ENCODE data around the gene GMPR2.

GMPR2 gene

DNA sequence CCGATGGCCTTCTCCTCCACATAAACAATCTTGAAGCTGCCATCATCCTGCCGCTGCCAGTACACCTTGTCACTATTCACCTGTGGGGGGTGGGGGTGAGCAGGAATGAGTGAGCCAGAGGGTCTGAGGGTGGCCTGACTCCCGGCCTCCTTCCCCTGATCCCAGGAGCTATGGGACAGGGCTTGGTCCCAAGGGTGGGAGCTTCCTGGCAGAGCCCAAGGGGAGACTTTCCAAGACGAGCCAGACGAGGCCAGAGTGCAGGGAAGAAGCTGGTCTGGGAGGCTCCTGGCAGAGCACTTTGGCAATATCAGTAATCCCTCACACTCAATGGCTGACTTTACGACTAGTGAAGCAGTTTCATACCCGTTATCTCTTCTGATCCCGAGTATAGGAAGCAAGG, 22.7 kb downstream of the GMPR2 start:
- DNase-seq, result no peak

DNA sequence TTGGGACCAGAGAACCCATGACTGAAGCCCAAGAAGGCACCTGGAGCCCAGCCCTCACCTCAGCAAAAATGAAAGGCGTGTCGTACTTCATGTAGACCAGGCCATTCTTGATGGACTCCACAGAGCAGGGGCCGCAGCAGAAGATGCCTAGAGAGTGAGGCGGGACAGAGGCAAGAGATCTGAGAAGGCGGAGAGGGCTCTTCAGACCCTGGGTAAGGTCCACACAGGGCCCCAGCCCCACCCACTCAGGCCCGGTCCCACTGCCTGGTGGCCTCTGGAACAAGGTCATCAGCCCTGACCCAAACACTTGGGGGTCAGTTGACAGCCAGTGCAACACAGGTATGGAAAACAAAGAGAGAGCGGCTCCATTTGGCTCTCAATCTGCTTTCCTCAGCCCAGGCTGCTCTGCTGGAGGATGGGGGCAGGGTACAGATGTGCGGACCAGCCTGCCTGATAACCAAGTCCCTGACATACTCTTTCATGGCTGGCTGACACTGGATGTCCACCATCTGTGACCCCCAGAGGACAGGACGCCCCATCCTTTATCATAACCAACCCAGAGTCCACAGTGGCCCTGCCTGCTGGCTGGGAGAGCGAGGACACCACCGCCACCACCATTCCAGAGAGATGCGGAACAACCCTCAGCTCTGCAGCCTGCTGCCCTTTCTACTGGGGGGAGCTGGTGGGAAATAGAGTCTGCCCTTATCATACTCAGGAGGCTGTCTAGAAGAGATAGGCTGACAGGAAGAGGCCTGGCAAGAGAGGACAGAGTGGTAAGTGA, 23.4 kb downstream of the GMPR2 start:
- no peak for DNase-seq

DNA sequence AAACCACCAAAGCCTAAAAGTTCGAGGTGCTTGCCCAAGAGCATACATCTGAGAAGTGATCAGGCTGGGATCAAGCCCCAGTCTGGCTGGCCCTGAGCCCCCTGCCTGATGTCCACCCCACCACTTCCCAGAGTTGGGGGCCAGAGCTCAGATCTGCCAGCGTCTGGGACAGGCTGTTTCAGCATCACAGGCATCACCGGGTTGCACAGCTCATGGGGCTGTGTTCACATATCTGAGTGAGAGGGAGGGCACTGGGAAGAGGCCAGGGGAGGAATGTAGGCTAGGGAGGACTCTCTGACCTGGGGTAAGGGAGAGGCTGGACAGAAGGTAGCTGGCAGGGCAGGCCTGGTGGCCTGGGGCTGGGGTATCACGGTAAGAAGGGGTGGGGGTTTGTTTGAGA, 24.2 kb downstream of the GMPR2 start:
- no peak for DNase-seq

DNA sequence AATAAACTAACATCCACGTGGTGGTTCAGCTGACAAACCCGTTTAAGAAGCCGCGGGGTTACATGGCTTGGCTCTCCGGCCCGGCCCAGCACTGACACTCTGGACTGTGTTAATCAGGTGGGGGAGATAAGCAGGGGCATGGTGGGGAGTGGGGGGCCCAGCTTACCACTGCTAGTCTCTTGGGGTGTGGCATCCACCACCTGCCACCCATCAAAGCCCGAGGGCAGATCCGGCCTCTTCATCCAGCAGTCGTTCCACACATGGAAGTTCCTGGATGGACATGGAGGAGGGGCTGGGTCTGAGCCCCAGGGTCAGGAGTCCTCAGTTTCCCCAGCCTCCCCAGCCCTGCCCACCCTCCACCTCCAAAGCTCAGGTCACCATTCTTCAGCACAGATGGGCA, 25.4 kb downstream of the GMPR2 start:
- DNase-seq, result no peak

DNA sequence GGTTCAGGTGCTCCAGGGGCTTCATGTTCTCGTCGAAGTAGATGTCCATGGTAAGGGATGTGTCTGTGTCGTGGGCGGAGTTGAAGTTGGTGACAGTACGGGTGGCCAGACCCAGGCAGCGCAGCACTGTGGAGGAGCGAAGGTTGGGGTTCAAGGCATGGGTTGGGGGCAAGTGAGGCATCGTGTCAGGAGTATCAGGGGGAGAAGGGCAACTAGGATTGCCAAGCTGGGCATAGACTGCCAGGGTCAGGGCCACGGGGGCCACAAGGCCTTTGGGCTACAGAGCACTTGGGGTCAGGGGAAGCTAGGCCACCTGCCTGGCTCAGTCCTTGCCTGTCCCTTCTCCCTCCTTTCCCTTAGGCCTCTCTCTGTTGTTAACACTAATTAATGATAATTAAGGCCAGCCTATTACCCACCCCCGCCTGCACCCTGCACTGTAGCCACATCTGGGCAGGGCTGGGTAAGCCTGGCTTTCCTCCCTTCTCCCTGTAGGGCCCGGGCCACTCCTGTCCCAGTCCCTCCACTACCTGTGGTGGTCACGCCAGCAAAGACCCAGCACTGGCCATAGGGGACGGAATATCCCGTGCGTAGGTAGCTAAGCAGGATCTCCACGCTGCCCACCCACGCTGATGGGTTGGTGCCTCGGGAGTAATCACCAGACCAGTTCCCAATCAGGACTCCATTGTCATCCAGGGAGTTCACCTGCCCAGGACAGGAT, 26.0 kb downstream of the GMPR2 start:
- DNase-seq, result no peak

DNA sequence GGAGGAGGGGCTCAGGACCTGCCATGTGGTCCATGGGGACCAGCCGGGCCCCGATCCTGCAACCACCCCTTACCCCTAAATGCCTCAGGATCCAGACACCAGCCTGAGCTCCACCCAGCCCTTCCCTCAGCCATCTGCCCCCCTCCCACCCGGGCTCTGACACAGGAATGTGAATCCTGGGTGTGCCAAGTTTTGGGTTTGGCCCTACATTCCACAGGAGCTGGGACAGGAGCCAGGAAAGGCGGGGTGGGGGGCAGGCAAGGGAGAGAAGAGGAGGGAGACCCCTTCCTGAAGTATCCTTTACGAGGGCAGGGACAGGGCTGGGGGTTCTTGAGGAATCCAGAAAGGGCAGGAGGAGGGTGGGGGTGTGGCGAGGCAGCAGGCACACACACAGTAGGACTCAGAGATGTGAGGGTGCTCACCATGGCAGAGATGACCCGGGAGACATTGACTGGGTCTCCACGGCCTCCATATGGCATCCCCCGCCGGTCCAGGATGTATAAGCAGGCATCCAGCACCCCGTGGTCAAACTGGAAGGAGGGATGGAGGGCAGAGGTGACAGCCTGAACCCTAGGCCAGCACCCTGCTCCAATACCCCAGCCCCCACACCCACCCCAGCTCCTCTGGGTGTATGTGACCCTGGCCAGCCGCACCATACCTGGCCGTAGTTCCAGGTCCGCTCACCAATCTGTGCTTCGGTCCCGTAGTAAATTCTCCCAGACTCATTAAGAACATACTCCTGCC, 26.7 kb downstream of the GMPR2 start:
- no peak for DNase-seq

DNA sequence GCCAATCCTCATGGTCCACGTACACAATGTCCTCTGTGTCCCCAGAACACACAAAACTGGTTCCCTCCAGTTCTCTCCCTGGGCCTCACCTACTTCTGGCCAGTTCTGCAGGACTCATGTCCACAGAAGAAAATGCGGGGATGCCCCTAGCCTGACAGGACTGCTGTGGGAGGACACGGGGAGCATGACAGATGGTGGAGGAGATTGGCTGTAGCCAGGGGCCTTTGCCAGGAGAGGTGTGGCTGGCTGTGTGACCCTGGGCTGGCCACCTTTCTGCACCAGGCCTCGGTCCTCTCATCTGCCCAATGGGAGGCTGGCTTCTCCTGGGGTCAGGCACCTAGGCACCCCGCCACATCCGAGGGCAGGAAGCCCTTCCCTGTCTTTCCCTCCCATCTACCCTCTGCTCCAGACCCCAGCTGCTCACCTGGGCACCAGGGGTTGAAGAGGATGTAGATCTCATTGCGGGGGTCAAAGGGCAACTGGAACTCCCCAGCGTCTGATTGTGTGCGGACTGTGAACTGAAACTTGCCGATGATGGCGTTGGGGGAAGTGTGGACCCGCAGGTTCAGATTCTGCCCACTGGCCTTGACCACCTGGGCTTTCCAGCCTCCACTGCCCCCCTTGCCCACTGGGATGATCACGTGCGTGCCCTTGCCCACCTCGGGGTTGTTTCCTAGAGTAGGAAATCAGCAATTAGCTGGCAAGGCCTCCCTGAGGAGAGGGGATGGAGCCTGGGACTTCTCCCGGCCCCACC, 27.5 kb downstream of the GMPR2 start:
- no peak for DNase-seq

DNA sequence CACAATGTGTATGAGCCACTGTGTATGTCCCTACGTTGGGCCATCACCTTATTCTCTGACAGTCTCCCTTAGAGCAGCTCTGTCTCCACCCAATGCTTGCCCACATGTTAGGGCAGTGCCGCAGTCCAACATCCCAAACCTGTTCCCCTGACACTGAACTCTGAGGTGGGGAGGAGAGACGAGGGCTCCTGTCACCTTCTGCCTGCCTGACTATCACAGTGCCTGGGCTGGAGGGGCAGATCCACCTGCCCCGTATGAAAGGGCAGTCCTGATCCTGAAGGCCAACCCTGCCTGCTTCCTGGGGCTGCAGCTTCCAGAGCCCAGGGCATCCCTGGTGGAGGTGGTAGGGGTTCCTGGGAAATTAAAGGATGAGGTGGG, 28.0 kb downstream of the GMPR2 start:
- no peak for DNase-seq

DNA sequence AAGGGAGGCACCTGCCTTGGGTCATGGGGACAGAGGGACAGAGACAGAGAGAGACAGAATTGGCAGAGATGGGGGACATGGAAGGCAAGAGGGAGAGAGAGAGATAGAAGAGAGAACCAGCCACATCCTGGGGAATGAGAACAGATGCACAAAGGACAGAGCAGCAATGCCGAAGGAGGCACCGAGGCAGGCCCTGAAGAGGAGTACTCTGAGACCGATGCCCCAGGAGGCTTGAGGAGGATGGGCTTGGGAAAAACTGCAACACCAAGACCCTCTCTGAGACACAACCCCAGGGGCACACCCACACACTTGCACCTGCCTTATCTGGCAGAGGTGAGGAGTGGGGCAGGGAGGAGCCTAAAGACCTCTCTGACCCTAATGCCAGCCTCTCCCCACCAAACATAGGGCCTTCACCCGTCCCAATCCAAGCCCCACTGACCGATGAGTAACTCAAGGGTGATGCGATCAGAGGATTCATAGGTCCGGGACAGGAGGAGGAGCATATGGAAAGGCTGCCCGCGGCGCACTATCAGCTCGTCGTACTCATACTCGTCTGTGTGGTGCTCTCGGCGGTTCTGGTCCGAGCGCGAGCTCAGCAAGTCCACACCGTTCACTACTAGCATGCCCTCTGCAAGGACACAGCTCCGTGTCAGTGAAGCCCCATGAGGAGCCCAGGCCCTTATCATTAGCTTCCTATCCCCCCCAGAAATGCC, 28.7 kb downstream of the GMPR2 start:
- DNase-seq, result no peak

DNA sequence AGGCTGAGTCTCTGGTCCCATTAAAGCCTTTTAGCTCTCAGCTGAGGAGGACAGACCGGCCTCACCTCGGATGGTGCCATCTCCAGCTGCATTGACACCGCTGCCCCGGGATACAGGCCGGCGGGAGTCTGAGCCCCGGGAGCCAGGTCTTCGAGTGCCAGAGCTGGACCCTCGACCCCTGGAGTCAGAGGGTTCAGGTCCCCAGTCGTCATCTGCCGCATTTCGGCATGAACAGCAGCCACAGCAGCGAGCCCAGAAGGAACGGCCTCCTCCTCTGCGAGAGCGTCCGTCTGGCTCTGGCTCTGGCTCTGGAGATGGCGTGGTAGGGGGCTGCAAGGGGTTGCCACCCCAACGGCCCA, 29.2 kb downstream of the GMPR2 start:
- no peak for DNase-seq

DNA sequence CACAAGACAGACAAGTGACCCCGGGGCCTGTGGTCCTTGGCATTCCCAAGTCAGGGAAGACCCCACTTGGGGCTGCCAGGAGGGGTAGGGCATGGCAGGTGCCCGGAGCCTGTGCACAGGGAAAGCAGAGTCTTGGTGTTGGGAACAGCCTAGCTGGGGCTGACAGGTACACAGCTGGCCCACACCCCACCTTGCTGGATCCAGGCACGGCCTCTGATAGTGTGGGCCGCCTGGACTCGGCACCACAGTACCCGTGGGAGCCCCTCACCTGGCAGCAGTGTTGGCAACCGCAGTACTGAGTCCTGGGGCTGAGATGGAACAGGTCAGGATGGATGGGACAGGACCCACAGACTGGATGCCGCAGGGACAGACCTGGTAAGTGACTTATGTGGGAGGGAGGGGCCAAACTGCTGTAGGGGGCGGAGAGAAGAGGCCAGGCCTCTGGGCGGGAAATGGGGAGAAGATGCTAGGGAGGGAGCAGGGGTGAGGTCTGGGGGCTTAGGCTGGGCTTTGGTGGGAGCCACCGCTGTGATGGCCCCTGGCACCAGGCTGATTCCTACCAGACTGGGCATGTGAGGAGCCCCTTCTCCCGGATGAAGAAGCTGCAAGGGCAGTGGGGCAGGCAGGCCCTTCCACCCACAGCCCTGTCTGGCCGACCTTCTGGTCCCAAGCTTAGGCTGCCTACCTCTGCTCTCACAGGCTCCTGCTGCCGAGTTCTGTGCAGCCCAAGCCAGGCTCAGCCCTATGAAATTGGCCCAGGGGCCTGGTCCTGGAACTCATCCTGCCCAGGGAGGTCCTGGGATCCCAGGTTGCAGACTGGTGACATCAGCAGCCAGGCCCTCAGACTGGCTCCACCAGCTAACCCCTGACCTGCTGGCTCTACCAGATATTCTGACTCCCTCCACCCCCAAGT, 30.3 kb downstream of the GMPR2 start, which contains the start of gene TGM1:
TSS of gene TGM1 (minus strand) at position 357 of the 913 bp plus-strand sequence. CDS start 825 bp downstream, outside the sequence.
- DNase-seq, result no peak

DNA sequence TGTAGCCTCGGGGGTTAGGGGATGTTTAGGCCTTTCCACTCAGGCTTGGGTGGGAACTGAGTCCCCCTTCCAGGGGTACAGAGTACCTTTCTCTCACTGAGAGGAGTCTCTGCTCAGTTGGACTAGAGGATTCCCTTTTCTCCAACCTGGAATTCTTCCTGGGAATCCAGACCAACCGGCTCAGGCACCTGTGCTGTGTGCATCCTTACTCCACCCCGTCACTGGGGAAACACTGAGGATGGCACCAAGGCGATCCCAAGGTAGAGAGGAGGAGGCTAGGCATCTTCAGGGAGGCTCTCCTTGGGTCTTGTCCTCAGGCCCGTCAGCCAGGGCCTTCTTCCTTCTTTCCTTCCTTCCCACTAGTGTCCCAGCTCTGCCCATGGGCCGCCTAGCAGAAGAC, 31.1 kb downstream of the GMPR2 start:
- DNase-seq, result no peak

DNA sequence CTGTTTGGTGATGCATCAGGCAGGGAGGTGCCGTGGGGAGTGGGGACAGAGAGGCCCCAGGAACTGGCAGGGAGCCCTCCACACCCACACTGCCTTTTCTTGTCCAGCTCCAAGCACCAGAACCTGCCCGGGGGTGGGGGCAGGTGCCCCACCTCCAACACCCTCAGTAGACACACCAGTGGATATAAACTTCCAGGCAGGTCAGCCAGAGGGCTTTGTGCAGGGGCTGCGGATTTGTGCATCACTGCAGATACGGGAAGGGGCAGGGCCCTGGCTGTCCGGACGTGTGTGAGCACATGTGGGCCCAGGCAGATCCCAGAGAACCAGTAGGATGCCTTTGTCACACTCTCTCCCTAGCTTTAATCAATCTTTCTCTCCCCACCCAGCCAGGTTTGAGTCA, 31.6 kb downstream of the GMPR2 start:
- no peak for DNase-seq

DNA sequence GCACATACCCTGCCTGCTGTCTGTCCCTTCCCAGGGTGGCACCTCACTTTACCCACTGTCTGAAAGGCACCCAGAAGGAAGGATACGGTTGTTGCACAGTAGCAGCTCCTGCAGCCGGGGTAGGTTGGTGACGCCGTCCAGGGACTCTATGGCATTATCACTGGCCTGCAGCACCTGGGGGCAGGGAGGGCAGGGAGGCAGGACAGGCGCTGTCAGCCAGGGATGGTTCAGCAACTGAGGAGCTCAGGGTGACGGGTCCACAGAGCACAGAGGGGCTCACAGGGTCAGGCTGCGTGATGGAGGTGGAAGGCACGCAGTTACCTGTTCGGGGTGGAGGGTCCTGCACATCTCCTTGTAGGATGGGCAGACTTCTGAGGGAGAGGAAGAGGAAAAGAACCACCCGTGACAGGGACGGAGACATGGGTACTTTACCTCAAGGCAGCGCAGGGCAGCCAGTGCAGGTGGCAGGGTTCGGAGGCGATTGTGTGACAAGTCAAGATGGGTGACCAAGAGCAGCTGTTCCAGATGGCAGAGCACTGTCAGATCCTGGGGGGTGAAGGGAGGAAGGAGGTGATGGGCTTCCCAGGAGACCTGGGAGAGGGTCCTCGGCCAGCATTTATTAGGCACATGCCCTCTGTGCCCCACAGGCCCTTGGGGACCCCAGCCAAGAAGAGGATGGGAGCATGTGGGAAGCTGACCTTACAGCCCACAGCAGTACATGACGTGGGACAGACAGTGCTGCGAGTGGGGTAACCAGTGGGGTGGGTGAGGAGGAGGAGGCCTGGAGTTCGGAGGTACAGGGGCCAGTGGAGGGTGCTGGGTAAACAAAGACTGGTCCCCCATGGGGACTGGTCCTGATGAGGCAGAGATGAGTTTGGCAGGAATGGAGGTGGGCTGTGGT, 33.9 kb downstream of the GMPR2 start:
- DNase-seq, result no peak

DNA sequence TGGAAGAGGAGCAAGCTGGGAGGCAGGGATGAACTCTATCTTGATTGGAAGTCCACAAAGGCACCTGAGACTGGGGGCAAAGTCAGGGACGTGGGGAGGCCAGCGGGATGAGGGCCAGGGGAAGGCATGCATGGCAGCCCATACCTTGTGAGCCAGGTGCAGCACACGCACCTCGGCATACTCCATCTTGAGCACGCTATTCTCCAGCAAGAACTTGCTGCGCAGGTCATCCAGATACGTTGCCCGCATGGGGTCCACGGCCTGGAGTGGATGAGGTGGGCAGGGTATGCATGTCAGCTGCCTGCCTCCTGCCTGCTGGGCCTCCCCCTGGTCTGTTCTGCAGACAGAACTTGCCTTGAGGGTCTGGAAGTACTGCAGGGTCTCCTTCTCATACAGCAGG, 34.8 kb downstream of the GMPR2 start:
- DNase-seq, result no peak

DNA sequence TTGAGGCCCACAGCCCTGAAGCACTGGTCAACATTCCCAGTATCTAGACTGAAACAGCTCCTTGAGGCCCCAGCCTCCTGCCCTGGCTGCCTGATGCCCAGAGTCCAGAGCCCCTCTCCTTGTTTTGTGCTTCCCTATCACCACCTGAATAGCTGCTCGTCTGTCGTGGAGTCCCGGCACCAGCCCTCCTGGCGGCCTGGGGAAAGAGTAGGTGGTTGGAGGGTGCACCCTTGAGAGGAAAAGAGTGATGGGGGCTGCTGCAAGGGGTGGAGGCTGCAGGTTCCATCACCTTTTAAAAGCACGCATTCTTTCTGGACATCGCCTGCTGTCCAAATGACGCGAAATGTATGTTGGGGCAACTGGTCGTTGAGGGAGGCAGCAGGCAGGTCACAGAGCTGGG, 35.5 kb downstream of the GMPR2 start:
- no peak for DNase-seq

DNA sequence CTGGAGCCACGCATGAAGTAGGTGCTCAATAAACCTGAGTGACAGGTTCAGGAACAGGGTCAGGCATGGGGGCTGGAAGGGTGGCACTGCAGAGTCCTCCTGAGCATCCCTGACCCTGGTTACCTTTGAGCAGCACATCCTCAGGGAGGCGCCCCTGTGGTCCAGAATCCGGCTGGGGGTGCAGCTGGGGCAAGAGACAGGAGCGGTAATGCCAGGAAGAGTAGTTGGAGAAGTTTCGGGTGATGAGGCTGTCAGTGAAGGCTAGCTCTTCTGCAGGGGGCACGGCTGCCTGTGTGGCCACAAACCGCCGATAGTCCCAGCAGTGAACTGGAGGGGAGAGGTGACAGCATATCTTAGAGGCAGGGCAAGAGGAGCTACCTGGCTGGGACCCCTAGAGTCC, 36.6 kb downstream of the GMPR2 start:
- DNase-seq, result no peak

DNA sequence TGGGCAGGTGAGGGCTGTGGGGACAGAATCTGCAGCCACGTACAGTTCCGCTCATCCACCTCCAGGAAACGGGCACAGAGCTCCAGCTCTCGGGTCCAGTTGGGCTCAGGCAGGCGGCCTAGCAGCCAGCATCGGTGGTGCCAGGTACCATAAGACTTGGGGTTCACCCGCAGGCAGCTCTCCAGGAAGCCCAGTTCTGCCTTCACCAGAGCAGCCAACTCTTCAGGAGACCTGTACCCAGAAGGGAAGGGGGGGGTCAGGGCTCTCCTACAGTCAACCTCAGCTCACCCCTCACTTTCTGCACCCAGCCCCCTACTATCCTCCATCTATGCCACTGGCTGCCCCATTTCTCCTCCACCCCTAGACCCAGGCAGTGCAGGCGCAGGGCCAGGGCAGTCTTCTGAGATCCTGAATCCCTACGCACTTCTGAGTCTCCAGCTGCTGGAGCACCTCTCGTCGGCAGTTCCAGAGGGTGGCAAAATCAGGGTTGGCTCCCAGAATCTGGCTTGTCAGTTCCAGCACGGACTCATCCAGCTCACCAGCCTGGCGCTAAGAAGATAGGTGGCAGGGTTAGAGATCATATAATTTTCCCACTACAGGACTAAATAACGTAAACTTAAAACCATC, 37.3 kb downstream of the GMPR2 start:
- no peak for DNase-seq

DNA sequence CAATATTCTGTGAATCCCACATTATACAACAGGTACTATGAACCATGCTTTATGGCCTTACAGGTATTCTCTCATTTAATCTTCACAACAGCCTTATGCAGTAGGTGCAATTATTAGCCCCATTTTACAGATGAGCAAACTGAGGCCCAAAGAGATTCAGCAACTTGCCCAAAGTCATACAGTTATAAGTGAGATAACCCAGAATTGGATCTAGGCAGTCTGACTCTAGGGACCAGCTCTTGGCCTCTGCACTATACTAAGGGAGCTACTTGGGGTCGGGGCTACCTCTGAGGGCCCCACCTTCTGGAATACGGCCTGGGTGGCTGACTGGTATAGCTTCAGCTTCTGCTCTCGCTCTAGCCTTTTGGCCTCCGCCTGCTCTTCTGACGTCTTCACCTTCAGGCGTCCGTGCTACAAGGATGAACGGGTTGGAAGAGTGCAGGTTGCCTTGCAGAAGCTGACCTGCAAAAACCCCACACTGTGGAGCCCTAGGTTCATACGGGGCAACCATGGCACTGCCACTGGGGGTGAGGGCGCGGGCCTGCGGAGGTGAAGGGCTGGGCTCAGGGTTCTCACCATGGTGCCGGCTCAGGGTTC, 37.9 kb downstream of the GMPR2 start:
- DNase-seq, result no peak
